Spleen (tissue), 7 donors: ENCODE results near the gene ZNF652.

ENCODE experiments used
- POLR2A ChIP-seq, 3 donors: fragments of 450-650 bp; IDR thresholded peaks; one replicate each; pipeline ENCODE4 v1.5.1; 2017; ENCODE audit warnings: antibody characterized with exemption in 3 of 3, mild to moderate bottlenecking in 1 of 3
- TF ChIP-seq, protein P1 (sequence below), 11 experiments: fragments of 200-600 bp in 7 of 11; fragments of 450-650 bp in 4 of 11; sonication (generic) in 4 of 11; IDR thresholded peaks in 8 of 11; conservative IDR thresholded peaks in 3 of 11; 1 replicate in 7 of 11; 2 replicates in 4 of 11; pipeline versions ENCODE4 v1.4.0 to v1.8.0; 2016 to 2021; ENCODE audit warnings: antibody characterized with exemption in 11 of 11, inconsistent platforms in 4 of 11, mild to moderate bottlenecking in 1 of 11
- donor health status: DM: no; HTN: no; CAD: no; lungs with moderate emphysema.
- donor health status: DM: no; HTN: no; CAD: no.
- donor health status: DM: no; HTN: no; CAD: no.

DNA sequence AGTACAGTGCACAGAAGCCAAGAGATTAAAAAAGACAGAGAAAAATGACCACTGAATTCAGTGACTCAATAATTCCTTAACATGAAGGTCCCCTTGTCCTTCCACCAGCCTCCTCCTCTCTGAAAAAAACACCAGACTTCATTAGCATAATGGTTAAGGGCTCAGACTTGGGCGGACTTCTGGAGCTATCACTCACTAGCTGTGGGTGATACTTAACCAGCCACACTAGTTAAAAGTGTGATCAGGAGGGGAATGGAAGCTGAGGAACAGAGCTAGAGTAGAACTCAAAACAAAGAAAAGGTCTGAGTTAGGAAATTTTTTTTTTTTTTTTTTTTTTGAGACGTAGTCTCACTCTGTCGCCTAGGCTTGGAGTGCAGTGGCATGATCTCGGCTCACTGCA is 23.2 kb downstream of the ZNF652 start:
- TF ChIP-seq POLR2A (IDR thresholded peaks at IDR 0.05) = no peak
- TF ChIP-seq, protein P1, sequence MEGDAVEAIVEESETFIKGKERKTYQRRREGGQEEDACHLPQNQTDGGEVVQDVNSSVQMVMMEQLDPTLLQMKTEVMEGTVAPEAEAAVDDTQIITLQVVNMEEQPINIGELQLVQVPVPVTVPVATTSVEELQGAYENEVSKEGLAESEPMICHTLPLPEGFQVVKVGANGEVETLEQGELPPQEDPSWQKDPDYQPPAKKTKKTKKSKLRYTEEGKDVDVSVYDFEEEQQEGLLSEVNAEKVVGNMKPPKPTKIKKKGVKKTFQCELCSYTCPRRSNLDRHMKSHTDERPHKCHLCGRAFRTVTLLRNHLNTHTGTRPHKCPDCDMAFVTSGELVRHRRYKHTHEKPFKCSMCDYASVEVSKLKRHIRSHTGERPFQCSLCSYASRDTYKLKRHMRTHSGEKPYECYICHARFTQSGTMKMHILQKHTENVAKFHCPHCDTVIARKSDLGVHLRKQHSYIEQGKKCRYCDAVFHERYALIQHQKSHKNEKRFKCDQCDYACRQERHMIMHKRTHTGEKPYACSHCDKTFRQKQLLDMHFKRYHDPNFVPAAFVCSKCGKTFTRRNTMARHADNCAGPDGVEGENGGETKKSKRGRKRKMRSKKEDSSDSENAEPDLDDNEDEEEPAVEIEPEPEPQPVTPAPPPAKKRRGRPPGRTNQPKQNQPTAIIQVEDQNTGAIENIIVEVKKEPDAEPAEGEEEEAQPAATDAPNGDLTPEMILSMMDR (IDR thresholded peaks at IDR 0.05 in 8 of 11, conservative IDR thresholded peaks at IDR 0.05 in 3 of 11) = no peak
